ENCODE data around the gene TBKBP1.
"Not testable (repeated sequence)": the region's sequence is repeated elsewhere in the genome, so short reads cannot be mapped to it uniquely, and the experiment has no call there.

TBKBP1 gene

DNA sequence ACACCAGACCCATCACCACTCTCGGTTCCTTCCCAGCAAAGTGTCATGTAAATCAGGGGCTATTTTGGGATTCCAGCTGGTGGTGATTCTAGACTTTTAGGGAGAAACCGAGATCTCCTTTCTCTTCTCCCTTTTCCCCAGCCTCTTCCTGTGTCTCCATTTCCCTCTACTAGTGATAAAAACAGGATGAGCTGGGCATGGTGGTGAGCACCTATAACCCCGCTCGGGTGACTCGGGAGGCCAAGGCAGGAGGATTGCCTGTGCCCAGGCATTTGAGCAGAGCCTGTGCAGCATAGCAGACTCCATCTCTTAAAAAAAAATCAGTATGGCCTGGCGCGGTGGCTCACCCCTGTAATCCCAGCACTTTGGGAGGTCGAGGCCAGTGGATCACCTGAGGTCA lies 45.2 kb downstream of the TBKBP1 start:
- DNase-seq (ENCODE audit: low read depth) = no peak
- TF ChIP-seq, protein P1, sequence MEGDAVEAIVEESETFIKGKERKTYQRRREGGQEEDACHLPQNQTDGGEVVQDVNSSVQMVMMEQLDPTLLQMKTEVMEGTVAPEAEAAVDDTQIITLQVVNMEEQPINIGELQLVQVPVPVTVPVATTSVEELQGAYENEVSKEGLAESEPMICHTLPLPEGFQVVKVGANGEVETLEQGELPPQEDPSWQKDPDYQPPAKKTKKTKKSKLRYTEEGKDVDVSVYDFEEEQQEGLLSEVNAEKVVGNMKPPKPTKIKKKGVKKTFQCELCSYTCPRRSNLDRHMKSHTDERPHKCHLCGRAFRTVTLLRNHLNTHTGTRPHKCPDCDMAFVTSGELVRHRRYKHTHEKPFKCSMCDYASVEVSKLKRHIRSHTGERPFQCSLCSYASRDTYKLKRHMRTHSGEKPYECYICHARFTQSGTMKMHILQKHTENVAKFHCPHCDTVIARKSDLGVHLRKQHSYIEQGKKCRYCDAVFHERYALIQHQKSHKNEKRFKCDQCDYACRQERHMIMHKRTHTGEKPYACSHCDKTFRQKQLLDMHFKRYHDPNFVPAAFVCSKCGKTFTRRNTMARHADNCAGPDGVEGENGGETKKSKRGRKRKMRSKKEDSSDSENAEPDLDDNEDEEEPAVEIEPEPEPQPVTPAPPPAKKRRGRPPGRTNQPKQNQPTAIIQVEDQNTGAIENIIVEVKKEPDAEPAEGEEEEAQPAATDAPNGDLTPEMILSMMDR (conservative IDR thresholded peaks at IDR 0.05; ENCODE audit: low read depth, low read length) = no peak
- H3K4me3 ChIP-seq (ENCODE audit: low read depth, low read length) = no peak overlapping the region

DNA sequence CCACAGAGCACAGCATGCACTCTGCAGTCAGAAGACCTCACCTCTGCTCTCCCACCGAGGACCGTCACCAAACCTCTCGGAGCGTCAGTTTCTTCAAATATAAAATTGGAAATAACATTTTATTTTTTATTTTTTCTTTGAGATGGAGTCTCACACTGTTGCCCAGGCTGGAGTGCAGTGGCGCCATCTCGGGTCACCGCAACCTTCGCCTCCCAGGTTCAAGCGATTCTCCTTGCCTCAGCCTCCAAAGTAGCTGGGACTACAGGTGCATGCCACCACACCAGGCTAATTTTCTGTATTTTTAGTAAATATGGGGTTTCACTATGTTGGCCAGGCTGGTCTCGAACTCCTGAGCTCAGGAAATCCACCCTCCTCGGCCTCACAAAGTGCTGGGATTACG lies 46.0 kb downstream of the TBKBP1 start:
- H3K4me3 ChIP-seq (ENCODE audit: low read depth, low read length); DNase-seq (ENCODE audit: low read depth): not testable (repeated sequence)

DNA sequence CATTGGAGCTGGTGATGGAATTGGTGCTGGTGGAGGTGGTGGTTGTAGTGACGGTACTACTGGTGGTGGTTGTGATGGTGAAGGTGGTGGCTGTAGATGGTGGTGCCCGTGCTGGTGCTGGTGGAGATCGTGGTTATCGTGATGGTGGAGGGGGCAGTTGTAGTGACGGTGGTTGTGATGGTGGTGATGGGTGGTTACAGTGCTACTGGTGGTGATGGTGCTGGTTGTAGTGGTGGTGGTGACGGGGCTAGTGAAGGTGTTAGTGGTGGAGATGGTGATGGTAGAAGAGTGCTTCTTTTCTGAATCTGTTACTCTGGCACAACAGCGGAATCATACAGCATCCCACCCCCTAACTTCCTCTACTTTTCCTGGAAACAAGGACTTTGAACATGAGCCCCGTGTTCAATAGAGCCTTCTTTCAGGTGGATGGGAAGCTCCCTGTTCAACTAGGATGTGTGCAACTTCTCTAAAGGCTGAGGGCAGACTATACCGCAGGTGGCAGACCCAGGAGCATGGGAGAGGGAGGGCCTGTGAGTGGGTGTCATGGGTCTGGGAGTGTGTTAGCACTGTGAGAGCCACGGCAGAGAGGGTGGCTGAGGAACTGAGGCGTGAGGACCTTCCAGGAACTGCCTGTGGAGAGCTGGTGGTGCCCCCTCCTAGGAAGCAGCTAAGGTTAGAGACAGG lies 47.3 kb downstream of the TBKBP1 start:
- no peak for DNase-seq (ENCODE audit: low read depth)
- TF ChIP-seq, protein P1 (conservative IDR thresholded peaks at IDR 0.05; ENCODE audit: low read depth, low read length) = no peak
- no peak overlapping the region for H3K4me3 ChIP-seq (ENCODE audit: low read depth, low read length)

DNA sequence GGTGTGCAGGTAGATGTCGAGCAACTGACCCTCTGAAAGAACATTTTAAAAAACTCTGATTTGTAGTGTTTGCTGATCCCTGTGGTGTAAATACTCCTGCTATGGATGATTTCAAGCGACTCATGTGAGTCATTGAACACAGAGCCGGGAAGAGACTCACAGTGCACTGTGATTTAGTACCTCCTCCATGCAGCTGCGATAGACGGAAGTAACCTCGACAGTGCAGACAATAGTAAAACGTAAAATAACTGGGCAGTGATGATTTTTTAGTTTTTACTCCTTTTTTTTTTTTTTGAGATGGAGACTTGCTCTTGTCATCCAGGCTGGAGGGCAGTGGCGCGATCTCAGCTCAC lies 47.8 kb downstream of the TBKBP1 start:
- no peak overlapping the region for H3K4me3 ChIP-seq (ENCODE audit: low read depth, low read length)
- TF ChIP-seq, protein P1 (conservative IDR thresholded peaks at IDR 0.05; ENCODE audit: low read depth, low read length) = no peak
- DNase-seq (ENCODE audit: low read depth) = no peak

DNA sequence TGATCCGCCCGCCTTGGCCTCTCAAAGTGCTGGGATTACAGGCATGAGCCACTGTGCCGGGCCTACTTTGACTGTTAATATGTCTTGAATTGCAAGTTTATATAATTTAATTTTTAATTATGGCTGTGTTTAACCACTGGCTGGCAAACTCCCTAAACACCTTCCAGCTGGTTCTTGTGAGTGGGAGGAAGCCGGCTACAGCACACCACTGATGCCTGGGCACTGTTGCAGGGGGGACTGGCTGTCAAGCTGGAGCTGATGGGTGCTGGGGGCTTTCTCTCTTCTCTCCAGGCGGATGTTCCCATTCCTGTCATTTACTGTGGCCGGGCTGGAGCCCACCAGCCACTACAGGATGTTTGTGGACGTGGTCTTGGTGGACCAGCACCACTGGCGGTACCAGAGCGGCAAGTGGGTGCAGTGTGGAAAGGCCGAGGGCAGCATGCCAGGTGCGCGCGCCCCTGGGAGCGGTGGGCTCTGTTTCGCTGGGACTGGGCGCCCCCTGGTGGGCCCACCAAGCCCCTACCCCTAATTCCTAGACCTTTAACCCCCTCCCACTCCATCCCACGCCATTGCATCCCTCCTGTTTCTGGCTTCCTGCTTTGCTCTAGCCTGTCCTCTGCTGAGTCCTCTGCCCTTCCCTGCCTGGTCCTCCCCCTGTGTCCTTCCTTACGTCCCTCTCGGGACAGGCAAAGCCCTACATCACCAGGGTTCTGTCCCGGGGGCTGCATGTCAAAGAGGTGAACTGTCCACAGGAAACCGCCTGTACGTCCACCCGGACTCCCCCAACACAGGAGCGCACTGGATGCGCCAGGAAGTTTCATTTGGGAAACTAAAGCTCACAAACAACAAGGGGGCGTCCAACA lies 48.6 kb downstream of the TBKBP1 start:
- TF ChIP-seq, protein P1 (conservative IDR thresholded peaks at IDR 0.05; ENCODE audit: low read depth, low read length) = peak; percentile 48
- DNase-seq (ENCODE audit: low read depth) = no peak
- H3K4me3 ChIP-seq (ENCODE audit: low read depth, low read length) = no peak overlapping the region

DNA sequence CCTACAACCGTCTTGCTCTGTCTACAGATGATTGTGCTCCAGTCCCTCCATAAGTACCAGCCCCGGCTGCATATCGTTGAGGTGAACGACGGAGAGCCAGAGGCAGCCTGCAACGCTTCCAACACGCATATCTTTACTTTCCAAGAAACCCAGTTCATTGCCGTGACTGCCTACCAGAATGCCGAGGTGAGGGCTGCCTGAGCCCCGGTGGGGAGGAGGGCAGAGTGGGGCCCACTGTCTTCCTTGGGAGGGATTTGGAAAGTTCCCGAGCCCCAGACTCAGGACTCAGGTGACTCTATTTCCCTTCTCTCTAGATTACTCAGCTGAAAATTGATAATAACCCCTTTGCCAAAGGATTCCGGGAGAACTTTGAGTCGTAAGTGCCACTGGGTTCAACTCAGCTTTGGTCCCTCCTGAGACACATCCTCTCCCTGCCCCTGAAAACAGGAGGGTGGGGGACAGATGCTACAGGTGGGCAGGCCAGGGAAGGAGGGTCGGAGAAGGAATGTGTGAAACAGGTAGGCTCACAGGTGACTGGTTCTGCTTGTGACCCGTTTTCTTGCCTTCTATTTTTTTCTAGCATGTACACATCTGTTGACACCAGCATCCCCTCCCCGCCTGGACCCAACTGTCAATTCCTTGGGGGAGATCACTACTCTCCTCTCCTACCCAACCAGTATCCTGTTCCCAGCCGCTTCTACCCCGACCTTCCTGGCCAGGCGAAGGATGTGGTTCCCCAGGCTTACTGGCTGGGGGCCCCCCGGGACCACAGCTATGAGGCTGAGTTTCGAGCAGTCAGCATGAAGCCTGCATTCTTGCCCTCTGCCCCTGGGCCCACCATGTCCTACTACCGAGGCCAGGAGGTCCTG lies 50.4 kb downstream of the TBKBP1 start:
- DNase-seq (ENCODE audit: low read depth) = no peak
- TF ChIP-seq, protein P1 (conservative IDR thresholded peaks at IDR 0.05; ENCODE audit: low read depth, low read length) = no peak
- no peak overlapping the region for H3K4me3 ChIP-seq (ENCODE audit: low read depth, low read length)

DNA sequence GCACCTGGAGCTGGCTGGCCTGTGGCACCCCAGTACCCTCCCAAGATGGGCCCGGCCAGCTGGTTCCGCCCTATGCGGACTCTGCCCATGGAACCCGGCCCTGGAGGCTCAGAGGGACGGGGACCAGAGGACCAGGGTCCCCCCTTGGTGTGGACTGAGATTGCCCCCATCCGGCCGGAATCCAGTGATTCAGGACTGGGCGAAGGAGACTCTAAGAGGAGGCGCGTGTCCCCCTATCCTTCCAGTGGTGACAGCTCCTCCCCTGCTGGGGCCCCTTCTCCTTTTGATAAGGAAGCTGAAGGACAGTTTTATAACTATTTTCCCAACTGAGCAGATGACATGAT lies 51.0 kb downstream of the TBKBP1 start:
- H3K4me3 ChIP-seq (ENCODE audit: low read depth, low read length) = no peak overlapping the region
- TF ChIP-seq, protein P1 (conservative IDR thresholded peaks at IDR 0.05; ENCODE audit: low read depth, low read length) = no peak
- DNase-seq (ENCODE audit: low read depth) = no peak

Measured in choroid plexus epithelial cell (primary cell).